SK-N-SH (cell line): ENCODE measurements around the gene PITPNM3. TPM values are rescaled to one million over a fixed set of nuclear protein-coding genes. Genes with fewer than 3 reads are reported as not detected.

Experiments
- CTCF ChIA-PET: fragments of 300-600, 350-600 bp; formaldehyde crosslinking; extraction: SDS; loops from one replicate; lab custom pipeline; 2021; lab: Yijun Ruan, JAX
- POLR2A ChIA-PET: fragments of 350-600 bp; sonication (Branson Sonifier 250); formaldehyde crosslinking; extraction: SDS; loops from one replicate; lab custom pipeline; 2020; ENCODE audit warnings: antibody characterized with exemption, inconsistent platforms; lab: Yijun Ruan, JAX
- DNase-seq: peaks from one replicate; pipeline ENCODE4 v3.0.0; 2012
- H2AFZ ChIP-seq: fragments of 200-600 bp; sonication (generic); 2 replicates; pipeline ENCODE4 v1.8.1; 2016; ENCODE audit warnings: antibody characterized with exemption, mild to moderate bottlenecking, low read depth
- H3F3A ChIP-seq: fragments of 200-600 bp; sonication (generic); replicated peaks from 2 replicates; pipeline ENCODE3; 2016; ENCODE audit warnings: antibody characterized with exemption, mild to moderate bottlenecking; ENCODE audit not compliant: insufficient read depth
- H3K27ac ChIP-seq, 2 experiments: fragments of 200-500 bp in 1 of 2; fragments of 200-600 bp in 1 of 2; sonication (Bioruptor generic) in 1 of 2; sonication (generic), shearing (Covaris generic) in 1 of 2; 2 replicates each; pipeline versions ENCODE4 v1.5.1 to v1.6.1; 2014 to 2016; ENCODE audit warnings: low read depth in 2 of 2, inconsistent platforms in 1 of 2, low read length in 1 of 2, mild to moderate bottlenecking in 1 of 2, mixed read lengths in 1 of 2
- H3K27me3 ChIP-seq: fragments of 200-600 bp; sonication (generic), shearing (Covaris generic); 2 replicates; pipeline ENCODE4 v1.6.1; 2016; ENCODE audit warnings: mixed run types; ENCODE audit not compliant: insufficient read depth
- H3K36me3 ChIP-seq, 2 experiments: fragments of 200-500 bp in 1 of 2; fragments of 200-600 bp in 1 of 2; sonication (Bioruptor generic) in 1 of 2; sonication (generic) in 1 of 2; replicated peaks in 1 of 2; 2 replicates each; pipeline versions ENCODE3 to v1.5.1; 2014 to 2016; ENCODE audit warnings: low read length in 1 of 2, mild to moderate bottlenecking in 1 of 2; ENCODE audit not compliant: insufficient read depth in 2 of 2, control insufficient read depth in 1 of 2
- H3K4me1 ChIP-seq, 2 experiments: fragments of 200-500 bp in 1 of 2; fragments of 200-600 bp in 1 of 2; sonication (Bioruptor generic) in 1 of 2; sonication (generic), shearing (Covaris generic) in 1 of 2; 2 replicates each; pipeline versions ENCODE4 v1.5.1 to v1.6.1; 2014 to 2016; ENCODE audit warnings: low read depth in 1 of 2, low read length in 1 of 2, mixed run types in 1 of 2; ENCODE audit not compliant: insufficient read depth in 2 of 2, control insufficient read depth in 1 of 2
- H3K4me2 ChIP-seq: fragments of 200-600 bp; sonication (generic), shearing (Covaris generic); 2 replicates; pipeline ENCODE4 v1.6.1; 2017; ENCODE audit warnings: mixed run types
- H3K4me3 ChIP-seq, 2 experiments: fragments of 200-500 bp in 1 of 2; fragments of 200-600 bp in 1 of 2; sonication (Bioruptor generic) in 1 of 2; sonication (generic), shearing (Covaris generic) in 1 of 2; 2 replicates each; pipeline versions ENCODE4 v1.5.1 to v1.8.1; 2014 to 2016; ENCODE audit warnings: low read depth in 2 of 2, inconsistent platforms in 1 of 2, low read length in 1 of 2, mild to moderate bottlenecking in 1 of 2, mixed read lengths in 1 of 2, moderate library complexity in 1 of 2
- H3K79me2 ChIP-seq: fragments of 200-600 bp; sonication (generic); 2 replicates; pipeline ENCODE4 v1.8.1; 2017; ENCODE audit warnings: mild to moderate bottlenecking; ENCODE audit not compliant: insufficient read depth
- H3K9ac ChIP-seq: fragments of 200-600 bp; sonication (generic); 2 replicates; pipeline ENCODE4 v1.6.1; 2017; ENCODE audit warnings: mixed run types
- H3K9me2 ChIP-seq: fragments of 200-600 bp; sonication (generic); 2 replicates; pipeline ENCODE4 v1.6.1; 2017; ENCODE audit warnings: mixed run types
- H3K9me3 ChIP-seq: fragments of 200-600 bp; sonication (generic); 2 replicates; pipeline ENCODE4 v1.6.1; 2017; ENCODE audit warnings: mixed run types, mild to moderate bottlenecking, moderate library complexity
- H4K20me1 ChIP-seq: fragments of 200-600 bp; sonication (generic); 2 replicates; pipeline ENCODE4 v1.6.1; 2017; ENCODE audit warnings: mild to moderate bottlenecking, mixed run types; ENCODE audit not compliant: insufficient read depth
- CHD2 ChIP-seq: fragments of 150-350 bp; IDR thresholded peaks from 2 replicates; pipeline ENCODE4 v1.6.1; 2018; ENCODE audit warnings: low read length; ENCODE audit not compliant: partially characterized antibody
- ELF1 ChIP-seq: IDR thresholded peaks from 2 replicates; pipeline ENCODE4 v1.4.0; 2012
- EP300 ChIP-seq, 2 experiments: IDR thresholded peaks; 2 replicates each; pipeline versions ENCODE4 v1.4.0 to v1.6.1; 2012; ENCODE audit warnings: borderline replicate concordance in 1 of 2, low read depth in 1 of 2, low read length in 1 of 2
- FOXJ3 ChIP-seq: sonication (generic); formaldehyde crosslinking; IDR thresholded peaks from 2 replicates; pipeline ENCODE4 v1.5.1; 2020; ENCODE audit warnings: mild to moderate bottlenecking, missing genetic modification reagents
- GABPA ChIP-seq: IDR thresholded peaks from 2 replicates; pipeline ENCODE4 v1.4.0; 2012; ENCODE audit warnings: low read depth, mild to moderate bottlenecking
- GATA2 ChIP-seq: sonication (generic); formaldehyde crosslinking; IDR thresholded peaks from 2 replicates; pipeline ENCODE4 v1.5.0; 2020; ENCODE audit warnings: mild to moderate bottlenecking, missing genetic modification reagents
- JUND ChIP-seq: IDR thresholded peaks from 2 replicates; pipeline ENCODE4 v1.4.0; 2012
- MEF2A ChIP-seq: IDR thresholded peaks from 2 replicates; pipeline ENCODE4 v1.4.0; 2012; ENCODE audit warnings: low read depth, borderline replicate concordance
- NFIC ChIP-seq: IDR thresholded peaks from 2 replicates; pipeline ENCODE4 v1.4.0; 2012; ENCODE audit warnings: borderline replicate concordance
- POLR2AphosphoS5 ChIP-seq: IDR thresholded peaks from 2 replicates; pipeline ENCODE4 v1.6.1; 2012; ENCODE audit warnings: low read depth, low read length
- RCOR1 ChIP-seq: fragments of 150-350 bp; IDR thresholded peaks from 2 replicates; pipeline ENCODE4 v1.6.1; 2017; ENCODE audit warnings: antibody characterized with exemption, low read length
- RFX5 ChIP-seq: IDR thresholded peaks from 2 replicates; pipeline ENCODE4 v1.6.1; 2012; ENCODE audit warnings: mild to moderate bottlenecking, improper control_type of control experiment, low read length
- RXRA ChIP-seq: IDR thresholded peaks from 2 replicates; pipeline ENCODE4 v1.4.0; 2012; ENCODE audit warnings: low read depth, mild to moderate bottlenecking, borderline replicate concordance
- SIN3A ChIP-seq: IDR thresholded peaks from 2 replicates; pipeline ENCODE4 v1.6.1; 2012; ENCODE audit warnings: low read depth, mild to moderate bottlenecking, low read length, moderate library complexity, borderline replicate concordance
- TAF1 ChIP-seq: IDR thresholded peaks from 2 replicates; pipeline ENCODE4 v1.6.1; 2012; ENCODE audit warnings: low read depth, mild to moderate bottlenecking, low read length, moderate library complexity, borderline replicate concordance
- TEAD4 ChIP-seq: IDR thresholded peaks from 2 replicates; pipeline ENCODE4 v1.4.0; 2012; ENCODE audit warnings: mild to moderate bottlenecking, borderline replicate concordance; ENCODE audit not compliant: insufficient read depth
- WGBS: methylation state at CpG from one replicate; pipeline ENCODE4 v1.1.6; 2017; ENCODE audit warnings: low lambda C conversion rate; 5-methylcytosine and 5-hydroxymethylcytosine counted together
- polyA plus RNA-seq, 3 experiments: library from polyadenylated mRNA; depleted of rRNA; stranded (reverse); fragments of >200 nt; gene quantifications; 2 replicates each; pipeline ENCODE4 v1.2.3, GENCODE V29; 2012
- TF ChIP-seq, protein P1 (sequence below): fragments of 150-350 bp; IDR thresholded peaks from 2 replicates; pipeline ENCODE4 v1.6.1; 2016; ENCODE audit warnings: mild to moderate bottlenecking, low read depth, low read length
- TF ChIP-seq, protein P2 (sequence below): IDR thresholded peaks from 2 replicates; pipeline ENCODE4 v1.4.0; 2012; ENCODE audit warnings: low read depth, borderline replicate concordance
- TF ChIP-seq, protein P3 (sequence below): fragments of 150-350 bp; IDR thresholded peaks from 2 replicates; pipeline ENCODE4 v1.6.1; 2017; ENCODE audit warnings: antibody characterized with exemption, low read length, low read depth, borderline replicate concordance
- TF ChIP-seq, protein P4 (sequence below): fragments of 200-600 bp; sonication (generic); IDR thresholded peaks from 2 replicates; pipeline ENCODE4 v1.6.1; 2017; ENCODE audit warnings: antibody characterized with exemption, mild to moderate bottlenecking, moderate library complexity
- TF ChIP-seq, protein P5 (sequence below): IDR thresholded peaks from 2 replicates; pipeline ENCODE4 v1.4.0; 2012; ENCODE audit warnings: low read depth

Gene PITPNM3
- polyA plus RNA-seq, 1 of the 3 experiments (the other 2 are of a cell fraction) = 0.82 TPM

DNA sequence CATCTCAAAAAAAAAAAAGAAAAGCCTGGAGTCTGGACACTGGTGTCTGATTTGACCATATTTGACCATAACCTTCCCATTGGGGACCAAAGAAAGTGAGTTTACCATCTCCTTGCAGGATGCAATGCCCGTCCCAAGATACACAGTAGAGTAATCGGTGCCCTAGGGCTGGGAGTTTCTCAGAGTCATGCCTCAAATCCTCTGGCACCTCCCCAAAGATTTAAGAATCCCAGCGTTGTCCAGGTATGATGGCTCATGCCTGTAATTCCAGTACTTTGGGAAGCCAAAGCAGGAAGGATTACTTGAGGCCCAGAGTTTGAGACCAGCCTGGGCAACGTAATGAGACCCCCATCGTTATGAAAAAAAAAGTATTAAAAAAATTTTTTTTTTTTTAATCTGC, 5.0 kb downstream of the PITPNM3 start:
- POLR2A ChIA-PET = interaction anchor here (0.7 kb wide), 1 partner anchor 8 kb away, joined by 3 read pairs; no protein-coding TSS in a partner anchor
- no peak overlapping the region for H3K27ac ChIP-seq
- H3K4me1 ChIP-seq = peaks cover 0 to 9% of the 10 kb centered on the region in 2 experiments; a peak in 1 of 4 replicates
- H3K27me3 ChIP-seq = no peaks in the 10 kb centered on the region
- no peaks in the 10 kb centered on the region for H4K20me1 ChIP-seq
- H3K79me2 ChIP-seq = no peaks in the 10 kb centered on the region
- H3K9ac ChIP-seq = no peak overlapping the region
- H3K4me2 ChIP-seq = no peak overlapping the region
- H2AFZ ChIP-seq = no peak overlapping the region
- CTCF ChIA-PET = interaction anchor here (0.6 kb wide), 1 partner anchor 16 kb away, joined by 4 read pairs; no protein-coding TSS in a partner anchor
- no peaks in the 10 kb centered on the region for H3K36me3 ChIP-seq
- H3K9me2 ChIP-seq = no peaks in the 10 kb centered on the region
- H3F3A ChIP-seq = no peaks in the 10 kb centered on the region
- no peak for DNase-seq
- H3K4me3 ChIP-seq = no peak overlapping the region
- TF ChIP-seq TAF1 (no peak), ELF1 (no peak), POLR2AphosphoS5 (no peak), EP300 (IDR thresholded peaks at IDR 0.05; ENCODE audit: borderline replicate concordance in 1 of 2, low read depth in 1 of 2, low read length in 1 of 2) (no peak)
- TF ChIP-seq, protein P1, sequence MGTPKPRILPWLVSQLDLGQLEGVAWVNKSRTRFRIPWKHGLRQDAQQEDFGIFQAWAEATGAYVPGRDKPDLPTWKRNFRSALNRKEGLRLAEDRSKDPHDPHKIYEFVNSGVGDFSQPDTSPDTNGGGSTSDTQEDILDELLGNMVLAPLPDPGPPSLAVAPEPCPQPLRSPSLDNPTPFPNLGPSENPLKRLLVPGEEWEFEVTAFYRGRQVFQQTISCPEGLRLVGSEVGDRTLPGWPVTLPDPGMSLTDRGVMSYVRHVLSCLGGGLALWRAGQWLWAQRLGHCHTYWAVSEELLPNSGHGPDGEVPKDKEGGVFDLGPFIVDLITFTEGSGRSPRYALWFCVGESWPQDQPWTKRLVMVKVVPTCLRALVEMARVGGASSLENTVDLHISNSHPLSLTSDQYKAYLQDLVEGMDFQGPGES = no peak
- WGBS = 58% methylated on average over 5 of the region's 5 CpGs
- no peaks in the 10 kb centered on the region for H3K9me3 ChIP-seq

DNA sequence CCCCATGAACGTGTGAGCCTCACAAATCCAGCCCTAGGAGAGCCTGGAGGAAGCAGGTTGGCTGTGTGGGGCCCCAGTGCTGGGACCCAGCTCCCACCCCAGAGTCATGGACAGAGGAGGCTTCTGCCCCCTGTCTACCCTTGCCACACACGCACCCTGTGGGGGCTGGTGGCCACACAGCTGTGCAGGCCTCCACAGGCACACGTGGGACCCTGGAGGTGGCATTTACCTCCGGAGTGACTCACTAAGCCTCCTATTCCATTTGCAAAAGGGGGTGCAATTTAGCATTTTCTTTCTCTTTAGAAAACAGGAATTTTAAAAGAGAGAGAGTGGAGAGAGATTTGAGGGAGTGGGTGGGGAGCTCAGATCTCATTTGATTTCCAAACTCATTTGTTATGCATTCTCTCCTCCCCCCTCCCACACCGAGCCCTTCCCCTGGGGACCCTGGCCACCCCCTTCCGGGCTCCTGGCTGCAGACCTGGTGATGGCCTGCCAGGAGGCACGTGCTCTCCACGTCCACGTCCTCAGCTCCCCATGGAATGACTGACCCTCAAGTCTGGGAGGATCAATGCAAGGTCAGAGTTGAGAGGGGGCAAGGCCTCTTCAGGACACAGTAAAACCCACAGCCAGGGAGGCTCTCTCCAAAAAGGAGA, 6.8 kb downstream of the PITPNM3 start:
- Histone ChIP-seq H3K4me2 (no peak overlapping the region), H3K4me3 (no peak overlapping the region), H3K27me3 (no peaks in the 10 kb centered on the region), H3K36me3 (no peaks in the 10 kb centered on the region), H2AFZ (no peak overlapping the region), H3K9ac (no peak overlapping the region), H4K20me1 (no peaks in the 10 kb centered on the region), H3K9me3 (no peaks in the 10 kb centered on the region), H3K27ac (no peak overlapping the region), H3K4me1 (no peaks in the 10 kb centered on the region), H3K79me2 (no peaks in the 10 kb centered on the region), H3F3A (no peaks in the 10 kb centered on the region), H3K9me2 (no peaks in the 10 kb centered on the region)
- 40% methylated on average over 6 of the region's 9 CpGs for WGBS
- CTCF ChIA-PET = interaction anchor here (1.8 kb wide), 1 partner anchor 76 kb away, joined by 4 read pairs; no protein-coding TSS in a partner anchor
- POLR2A ChIA-PET = no interaction called here
- DNase-seq = no peak
- TF ChIP-seq GABPA (no peak), CHD2 (no peak), FOXJ3 (CRISPR knock-in tag) (no peak), NFIC (no peak), RFX5 (no peak), POLR2AphosphoS5 (no peak), JUND (no peak), MEF2A (no peak), RXRA (no peak), GATA2 (no peak), RCOR1 (no peak), SIN3A (no peak), TEAD4 (no peak)
- TF ChIP-seq, protein P2, sequence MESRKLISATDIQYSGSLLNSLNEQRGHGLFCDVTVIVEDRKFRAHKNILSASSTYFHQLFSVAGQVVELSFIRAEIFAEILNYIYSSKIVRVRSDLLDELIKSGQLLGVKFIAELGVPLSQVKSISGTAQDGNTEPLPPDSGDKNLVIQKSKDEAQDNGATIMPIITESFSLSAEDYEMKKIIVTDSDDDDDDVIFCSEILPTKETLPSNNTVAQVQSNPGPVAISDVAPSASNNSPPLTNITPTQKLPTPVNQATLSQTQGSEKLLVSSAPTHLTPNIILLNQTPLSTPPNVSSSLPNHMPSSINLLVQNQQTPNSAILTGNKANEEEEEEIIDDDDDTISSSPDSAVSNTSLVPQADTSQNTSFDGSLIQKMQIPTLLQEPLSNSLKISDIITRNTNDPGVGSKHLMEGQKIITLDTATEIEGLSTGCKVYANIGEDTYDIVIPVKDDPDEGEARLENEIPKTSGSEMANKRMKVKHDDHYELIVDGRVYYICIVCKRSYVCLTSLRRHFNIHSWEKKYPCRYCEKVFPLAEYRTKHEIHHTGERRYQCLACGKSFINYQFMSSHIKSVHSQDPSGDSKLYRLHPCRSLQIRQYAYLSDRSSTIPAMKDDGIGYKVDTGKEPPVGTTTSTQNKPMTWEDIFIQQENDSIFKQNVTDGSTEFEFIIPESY = no peak
- TF ChIP-seq, protein P3, sequence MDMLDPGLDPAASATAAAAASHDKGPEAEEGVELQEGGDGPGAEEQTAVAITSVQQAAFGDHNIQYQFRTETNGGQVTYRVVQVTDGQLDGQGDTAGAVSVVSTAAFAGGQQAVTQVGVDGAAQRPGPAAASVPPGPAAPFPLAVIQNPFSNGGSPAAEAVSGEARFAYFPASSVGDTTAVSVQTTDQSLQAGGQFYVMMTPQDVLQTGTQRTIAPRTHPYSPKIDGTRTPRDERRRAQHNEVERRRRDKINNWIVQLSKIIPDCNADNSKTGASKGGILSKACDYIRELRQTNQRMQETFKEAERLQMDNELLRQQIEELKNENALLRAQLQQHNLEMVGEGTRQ = no peak
- TF ChIP-seq, protein P4, sequence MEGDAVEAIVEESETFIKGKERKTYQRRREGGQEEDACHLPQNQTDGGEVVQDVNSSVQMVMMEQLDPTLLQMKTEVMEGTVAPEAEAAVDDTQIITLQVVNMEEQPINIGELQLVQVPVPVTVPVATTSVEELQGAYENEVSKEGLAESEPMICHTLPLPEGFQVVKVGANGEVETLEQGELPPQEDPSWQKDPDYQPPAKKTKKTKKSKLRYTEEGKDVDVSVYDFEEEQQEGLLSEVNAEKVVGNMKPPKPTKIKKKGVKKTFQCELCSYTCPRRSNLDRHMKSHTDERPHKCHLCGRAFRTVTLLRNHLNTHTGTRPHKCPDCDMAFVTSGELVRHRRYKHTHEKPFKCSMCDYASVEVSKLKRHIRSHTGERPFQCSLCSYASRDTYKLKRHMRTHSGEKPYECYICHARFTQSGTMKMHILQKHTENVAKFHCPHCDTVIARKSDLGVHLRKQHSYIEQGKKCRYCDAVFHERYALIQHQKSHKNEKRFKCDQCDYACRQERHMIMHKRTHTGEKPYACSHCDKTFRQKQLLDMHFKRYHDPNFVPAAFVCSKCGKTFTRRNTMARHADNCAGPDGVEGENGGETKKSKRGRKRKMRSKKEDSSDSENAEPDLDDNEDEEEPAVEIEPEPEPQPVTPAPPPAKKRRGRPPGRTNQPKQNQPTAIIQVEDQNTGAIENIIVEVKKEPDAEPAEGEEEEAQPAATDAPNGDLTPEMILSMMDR = no peak
- TF ChIP-seq, protein P5, sequence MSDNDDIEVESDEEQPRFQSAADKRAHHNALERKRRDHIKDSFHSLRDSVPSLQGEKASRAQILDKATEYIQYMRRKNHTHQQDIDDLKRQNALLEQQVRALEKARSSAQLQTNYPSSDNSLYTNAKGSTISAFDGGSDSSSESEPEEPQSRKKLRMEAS = no peak
